GM21360 (cell line): Measurements from ENCODE around the gene DPP6.

Source experiments
- ATAC-seq: cut with Tn5 transposase; IDR thresholded peaks from one replicate; pipeline ENCODE4 v1.9.1; 2021; ENCODE audit warnings: mild to moderate bottlenecking, moderate library complexity; ENCODE audit not compliant: unreplicated experiment

The DPP6 gene

DNA sequence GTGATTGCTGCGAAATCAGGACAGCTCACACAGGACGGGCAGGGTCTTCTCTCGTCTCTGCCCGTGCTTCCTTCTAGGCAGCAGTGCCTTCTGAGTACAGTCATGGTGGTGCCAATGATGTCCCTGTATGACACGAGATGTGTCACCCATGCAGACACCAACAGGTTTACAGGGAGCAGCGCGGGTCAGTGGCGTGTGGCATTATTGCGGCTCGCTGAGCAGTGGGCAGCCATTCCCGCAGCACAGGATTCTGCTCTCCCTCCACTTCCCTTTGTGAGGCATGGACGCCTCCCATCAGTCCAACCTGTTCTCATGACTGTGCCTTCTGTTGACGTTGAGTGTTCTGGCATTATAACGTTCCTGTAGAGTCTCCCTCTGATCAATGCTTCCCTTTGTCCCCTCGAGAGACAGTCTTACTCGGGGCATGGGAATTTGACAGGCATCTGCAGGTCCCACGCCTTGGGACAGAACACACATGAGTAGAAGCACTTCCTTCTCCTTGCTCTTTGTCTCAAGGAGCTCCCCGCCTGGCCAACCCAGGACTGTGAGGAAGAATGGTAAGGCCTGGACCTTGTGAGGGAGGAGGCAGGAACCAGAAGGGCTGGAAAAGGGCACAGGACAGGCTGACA lies 731.2 kb downstream of the DPP6 start:
- ATAC-seq = no peak

- no peak for ATAC-seq
Observed at GRCh38 chr7:154785898-154786297, 733.7 kb downstream of the DPP6 start.

- no peak for ATAC-seq
Observed at GRCh38 chr7:154789404-154789803, 737.2 kb downstream of the DPP6 start.

DNA sequence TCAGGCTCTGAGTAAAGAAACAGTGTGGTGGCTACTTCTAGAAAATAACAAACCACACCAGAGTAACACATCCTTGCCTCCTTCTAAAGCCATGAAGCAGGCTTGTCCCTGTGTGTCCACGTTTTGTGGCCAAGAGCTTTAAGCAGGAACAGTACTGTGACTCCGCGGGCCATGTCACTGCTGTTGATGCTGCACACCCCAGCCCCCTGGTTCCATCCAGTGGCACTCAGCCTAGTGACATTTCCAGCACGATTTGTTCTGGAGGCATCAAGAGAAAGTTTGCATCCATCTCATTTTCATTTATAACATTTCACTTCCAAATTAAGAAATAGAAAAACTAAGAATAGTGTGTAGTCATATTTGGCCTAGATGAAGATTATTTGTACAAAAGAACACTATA lies 739.4 kb downstream of the DPP6 start:
- ATAC-seq = no peak

DNA sequence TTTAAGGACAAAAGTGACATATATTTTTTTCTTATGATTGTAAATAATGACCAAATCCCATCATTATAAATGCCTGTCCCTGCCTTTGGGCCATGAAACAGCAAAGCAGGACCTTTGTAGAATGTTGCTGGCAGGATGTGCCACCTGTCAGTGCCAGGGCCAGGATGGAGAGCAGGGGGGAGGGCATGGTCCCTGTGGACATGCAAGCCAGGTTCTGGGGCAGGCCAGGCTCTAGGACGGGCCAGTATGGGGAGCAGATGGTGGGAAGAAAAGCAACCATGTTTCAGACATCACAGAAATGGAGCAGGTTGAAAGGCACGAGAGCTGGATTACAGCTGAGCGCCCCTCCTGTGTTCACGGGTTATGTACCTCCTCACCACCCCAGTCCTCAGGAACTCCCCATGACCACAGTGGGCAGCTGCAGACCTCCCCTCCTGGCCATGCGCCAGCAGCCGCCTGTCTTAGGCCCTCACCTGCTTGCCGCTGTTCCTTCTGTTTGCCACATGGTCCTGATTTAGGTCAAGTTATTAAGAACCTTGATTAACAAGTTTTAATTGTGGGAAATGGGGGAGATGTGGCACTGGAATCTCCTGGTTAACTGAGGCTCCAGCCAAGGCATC lies 740.3 kb downstream of the DPP6 start:
- ATAC-seq = no peak

- ATAC-seq = no peak
Observed at GRCh38 chr7:154794147-154794780, 742.1 kb downstream of the DPP6 start.

GRCh38 chr7:154795014-154795413 lies 742.8 kb downstream of the DPP6 start:
- ATAC-seq = no peak

- no peak for ATAC-seq
Observed at GRCh38 chr7:154795437-154795836, 743.2 kb downstream of the DPP6 start.

DNA sequence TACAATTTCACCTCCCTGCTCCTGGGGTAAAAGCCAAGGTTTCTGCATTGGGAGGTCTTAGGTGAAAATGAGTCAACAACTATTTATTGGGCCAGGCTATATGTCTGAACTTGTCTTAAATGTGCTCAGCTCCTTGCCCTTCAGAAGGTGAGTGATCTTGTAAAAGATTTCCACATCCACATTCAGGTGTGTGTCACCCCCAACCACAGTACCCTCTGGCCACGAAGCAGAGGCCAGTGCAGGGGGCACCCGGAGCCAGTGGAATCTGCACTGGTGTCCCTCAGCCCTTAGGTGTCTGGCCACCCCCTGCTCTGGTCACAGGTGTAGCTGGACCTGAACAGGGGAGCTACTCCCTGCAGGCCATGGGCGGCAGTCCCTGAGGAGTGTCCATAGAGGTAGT lies 752.3 kb downstream of the DPP6 start:
- no peak for ATAC-seq

GRCh38 chr7:154812027-154812426 lies 759.8 kb downstream of the DPP6 start:
- ATAC-seq = no peak

DNA sequence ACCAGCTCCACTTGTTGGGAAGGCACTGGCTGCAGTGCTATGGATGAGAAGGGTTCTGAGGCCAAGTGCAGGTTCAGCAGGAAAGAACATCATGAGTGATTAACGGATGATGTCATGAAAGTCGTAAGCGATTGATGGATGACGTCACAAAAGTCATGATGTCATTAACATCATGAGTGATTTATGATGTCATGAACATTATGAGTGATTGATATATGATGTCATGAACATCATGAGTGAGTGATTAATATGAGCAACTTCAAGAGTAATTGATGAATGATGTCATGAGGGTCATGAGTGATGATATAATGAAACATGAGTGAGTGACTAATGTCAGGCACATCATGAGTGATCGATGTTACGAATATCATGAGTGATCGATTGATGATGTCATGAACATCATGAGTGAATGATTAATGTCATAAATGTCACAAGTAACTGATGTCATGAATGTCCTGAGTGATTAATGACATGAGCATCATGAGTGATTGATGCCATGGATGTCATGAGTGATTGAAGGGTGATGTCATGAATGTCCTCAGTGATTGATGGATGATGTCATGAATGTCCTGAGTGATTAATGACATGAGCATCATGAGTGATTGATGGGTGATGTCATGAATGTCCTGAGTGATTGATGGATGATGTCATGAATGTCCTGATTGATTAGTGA lies 765.2 kb downstream of the DPP6 start:
- ATAC-seq = no peak

DNA sequence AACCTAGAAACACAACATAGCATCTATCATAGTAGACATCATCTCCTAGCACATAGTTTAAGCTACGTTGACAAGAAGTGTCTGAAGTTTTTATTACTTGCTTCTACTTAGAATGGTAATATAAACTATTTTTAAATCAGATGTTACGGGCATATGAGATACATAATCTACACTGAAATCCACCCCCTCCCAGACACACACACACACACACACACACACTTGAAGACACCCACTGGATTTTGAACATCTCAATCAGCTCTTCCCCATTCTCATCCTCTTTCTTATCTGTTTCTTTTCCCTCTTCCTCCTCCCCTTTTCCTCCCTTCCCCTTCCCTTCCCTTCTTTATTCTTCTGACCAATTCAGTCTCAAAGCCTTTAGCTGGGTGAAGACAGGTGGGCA lies 774.8 kb downstream of the DPP6 start:
- ATAC-seq = no peak

- ATAC-seq = no peak
Observed at GRCh38 chr7:154832557-154833138, 780.5 kb downstream of the DPP6 start.

DNA sequence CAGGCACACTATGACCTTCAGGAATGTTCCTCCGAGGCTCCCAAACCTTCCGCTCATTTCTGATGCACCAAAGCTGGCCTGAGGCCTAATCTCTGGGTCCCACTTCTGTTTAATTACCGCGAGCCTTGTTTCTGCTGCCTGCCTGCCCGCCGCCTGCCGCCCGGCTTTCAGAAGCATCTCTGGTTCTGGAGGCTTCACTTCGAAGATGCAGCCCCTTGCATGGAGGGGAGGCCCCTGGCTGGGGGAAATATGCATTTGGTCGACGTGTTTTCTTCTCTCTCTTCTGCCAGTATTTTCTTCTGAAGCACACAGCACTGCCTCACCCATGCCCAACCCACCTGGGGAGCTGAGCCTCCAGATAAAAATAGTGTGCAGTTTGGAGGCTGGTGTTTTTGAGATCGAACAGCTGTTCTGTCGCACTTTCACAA lies 783.8 kb downstream of the DPP6 start:
- no peak for ATAC-seq

DNA sequence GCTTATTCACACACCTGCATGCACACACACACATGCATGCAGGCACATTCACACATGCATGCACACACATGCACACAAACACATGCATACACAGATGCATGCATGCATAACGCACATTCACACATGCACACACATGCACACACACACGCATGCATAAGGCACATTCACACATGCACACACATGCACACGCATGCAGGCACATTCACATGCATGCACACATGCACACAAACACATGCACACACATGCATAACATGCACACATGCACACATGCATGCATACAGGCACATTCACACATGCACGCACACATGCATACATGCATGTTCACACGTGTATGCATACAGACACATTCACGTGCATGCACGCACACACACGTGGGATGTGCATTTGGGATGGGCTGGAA lies 784.9 kb downstream of the DPP6 start:
- no peak for ATAC-seq

DNA sequence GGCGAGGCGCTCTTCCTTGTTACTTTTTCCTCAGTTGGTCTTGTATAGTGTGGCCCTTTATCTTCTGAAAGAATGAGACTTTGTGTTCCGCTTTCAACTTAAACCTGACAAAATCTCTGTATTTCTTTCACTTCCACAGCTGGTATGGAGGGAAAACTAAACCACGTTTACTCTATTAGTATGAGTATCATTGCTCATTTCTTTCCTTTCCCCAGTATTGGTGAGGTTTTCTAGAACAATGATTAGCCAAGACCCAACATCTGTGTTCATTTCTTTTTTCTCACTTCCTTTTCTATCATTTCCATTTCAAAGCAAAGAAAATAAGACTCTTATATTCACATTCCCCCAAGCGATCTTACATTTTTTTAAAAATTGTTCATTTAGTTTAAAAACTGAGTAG lies 785.4 kb downstream of the DPP6 start:
- peak; percentile 88 for ATAC-seq

DNA sequence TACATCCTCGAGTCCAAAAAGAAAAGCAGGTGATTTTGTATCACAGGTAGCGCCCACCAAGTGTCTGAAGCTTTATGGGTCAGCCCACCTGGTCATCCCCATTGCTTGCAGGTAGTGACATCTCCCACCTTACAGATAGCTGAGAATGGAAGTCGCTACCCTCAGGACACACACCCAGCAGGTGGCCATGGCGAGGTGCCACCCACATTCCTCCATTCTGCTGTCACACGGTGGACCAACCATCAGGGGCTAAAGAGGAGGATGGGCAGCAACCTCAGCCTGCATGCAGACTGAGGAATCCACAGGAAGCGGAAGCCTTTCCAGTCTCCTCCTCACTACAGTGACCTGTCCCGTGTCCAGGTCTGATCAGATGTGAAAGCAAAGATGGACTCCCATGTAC lies 787.9 kb downstream of the DPP6 start:
- ATAC-seq = no peak

DNA sequence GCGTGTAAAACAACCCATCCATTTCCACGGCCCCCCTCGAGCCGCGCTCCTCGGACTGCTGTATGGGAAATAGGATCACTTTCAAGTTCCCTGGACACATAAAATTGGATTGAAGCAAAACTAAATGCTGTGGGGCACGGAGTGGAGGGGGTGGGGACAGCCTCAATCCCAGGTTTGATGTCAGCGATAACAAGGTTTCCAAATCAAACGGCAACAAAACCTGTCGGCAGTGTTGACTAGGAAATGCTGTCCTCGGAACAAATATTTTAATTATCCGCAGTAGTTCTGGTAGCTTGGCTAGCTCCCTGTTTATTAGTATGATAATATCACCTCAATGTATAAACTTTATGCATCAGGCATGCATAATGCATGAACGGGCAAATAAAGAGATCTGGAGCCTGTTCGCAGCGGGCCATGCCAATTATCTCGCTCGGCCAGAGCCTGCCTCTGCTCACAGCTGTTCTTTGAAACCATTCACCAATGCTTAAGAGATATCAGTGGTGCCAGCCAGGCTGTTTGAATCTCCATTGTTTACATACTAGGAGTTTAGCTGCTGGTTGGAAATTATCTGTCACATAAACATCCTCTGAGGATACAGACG lies 789.6 kb downstream of the DPP6 start:
- no peak for ATAC-seq

DNA sequence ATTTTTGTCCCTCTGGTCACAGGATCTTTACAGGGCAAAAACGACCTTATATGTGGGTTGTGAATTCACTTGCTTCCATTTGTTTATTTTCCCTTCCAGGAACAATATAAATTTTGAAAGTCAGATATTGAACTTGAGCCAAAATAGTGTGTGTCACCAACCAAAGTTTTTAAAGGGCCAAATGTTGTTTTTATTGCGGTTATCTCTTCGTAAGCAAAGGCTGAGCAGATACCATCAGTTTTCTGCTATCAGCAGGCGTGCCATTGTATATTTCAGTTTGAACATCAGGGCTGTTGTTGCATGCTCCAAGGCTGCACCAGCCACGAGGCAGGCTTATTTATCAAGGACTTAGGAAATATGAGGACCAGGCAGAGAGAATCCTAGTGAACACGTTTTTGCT lies 790.4 kb downstream of the DPP6 start:
- no peak for ATAC-seq

GRCh38 chr7:154843670-154844237 lies 791.6 kb downstream of the DPP6 start:
- no peak for ATAC-seq

GRCh38 chr7:154844499-154844898 lies 792.3 kb downstream of the DPP6 start:
- ATAC-seq = no peak
